Stimulated activated CD4-positive, alpha-beta T cell treated with anti-CD3 and anti-CD28 coated beads, TNF-alpha, amount 100 ng/mL, for 48 hours (primary cell): ENCODE data around the gene KCNQ1OT1.

ENCODE experiments used
- DNase-seq, 3 donors: peaks; one replicate each; pipeline ENCODE4 v3.0.0-alpha.2; 2020; ENCODE audit warnings: low read depth in 3 of 3

The KCNQ1OT1 gene

GRCh38 chr11:2666828-2667570 is 32.8 kb downstream of the KCNQ1OT1 start:
- DNase-seq: no peak

- DNase-seq: no peak
Observed at GRCh38 chr11:2666401-2666741, 33.4 kb downstream of the KCNQ1OT1 start.

- DNase-seq: no peak
Observed at GRCh38 chr11:2665526-2666400, 34.0 kb downstream of the KCNQ1OT1 start.

- DNase-seq: no peak
Observed at GRCh38 chr11:2664791-2665525, 34.8 kb downstream of the KCNQ1OT1 start.

- DNase-seq: no peak
Observed at GRCh38 chr11:2664376-2664775, 35.4 kb downstream of the KCNQ1OT1 start.

- DNase-seq: no peak
Observed at GRCh38 chr11:2663915-2664314, 35.9 kb downstream of the KCNQ1OT1 start.

- DNase-seq: no peak
Observed at GRCh38 chr11:2663506-2663905, 36.3 kb downstream of the KCNQ1OT1 start.

GRCh38 chr11:2662430-2663299 is 37.1 kb downstream of the KCNQ1OT1 start:
- DNase-seq: no peak

GRCh38 chr11:2662024-2662312 is 37.8 kb downstream of the KCNQ1OT1 start:
- no peak for DNase-seq

- no peak for DNase-seq
Observed at GRCh38 chr11:2661173-2662023, 38.4 kb downstream of the KCNQ1OT1 start.

GRCh38 chr11:2660357-2660939 is 39.3 kb downstream of the KCNQ1OT1 start:
- no peak for DNase-seq

GRCh38 chr11:2657697-2658284 is 42.0 kb downstream of the KCNQ1OT1 start:
- no peak for DNase-seq

GRCh38 chr11:2656859-2657258 is 42.9 kb downstream of the KCNQ1OT1 start:
- no peak for DNase-seq

GRCh38 chr11:2655834-2656622 is 43.8 kb downstream of the KCNQ1OT1 start:
- DNase-seq: no peak

GRCh38 chr11:2655016-2655719 is 44.6 kb downstream of the KCNQ1OT1 start:
- DNase-seq: no peak

GRCh38 chr11:2653930-2654739 is 45.7 kb downstream of the KCNQ1OT1 start:
- no peak for DNase-seq

GRCh38 chr11:2653198-2653551 is 46.6 kb downstream of the KCNQ1OT1 start:
- DNase-seq: no peak
